Right ventricle myocardium superior (tissue), 1 donor: ENCODE results near the gene SCG3. TPM values are rescaled to one million over a fixed set of nuclear protein-coding genes. Genes with fewer than 3 reads are reported as not detected.
A peak's percentile ranks its signal among the peaks of the same experiment; 100 is the strongest.
"Not testable (repeated sequence)": the region's sequence is repeated elsewhere in the genome, so short reads cannot be mapped to it uniquely, and the experiment has no call there.

ENCODE experiments used
- ATAC-seq: fragments of 200-7000 bp; cut with Tn5 transposase; one replicate; pipeline ENCODE4 v1.9.1; 2020; ENCODE audit warnings: mild to moderate bottlenecking; ENCODE audit not compliant: poor library complexity
- DNase-seq: peaks from one replicate; pipeline ENCODE4 v3.0.0-alpha.2; 2020
- intact Hi-C: fragments of 100-400 bp; cut with DNase I; formaldehyde crosslinking; loops from one replicate; pipeline ENCODE4 v1.11.2; 2022
- long read RNA-seq: library from polyadenylated mRNA; unstranded; transcript quantifications from one replicate; pipeline ENCODE4 v2.0.0, GENCODE V29; 2021
- total RNA-seq: library from RNA; stranded (reverse); fragmentation: NEBNext Ultra II Directional; extraction: Animal tissue kit (Norgen Biotek cat#: 25700); gene quantifications from one replicate; pipeline ENCODE4 v1.2.1, GENCODE V29; 2021
- donor health status: DM: no; HTN: yes; CAD: no; lungs with severe emphysema.

The SCG3 gene
- total RNA-seq, result not detected
- long read RNA-seq, result 0 reads

DNA sequence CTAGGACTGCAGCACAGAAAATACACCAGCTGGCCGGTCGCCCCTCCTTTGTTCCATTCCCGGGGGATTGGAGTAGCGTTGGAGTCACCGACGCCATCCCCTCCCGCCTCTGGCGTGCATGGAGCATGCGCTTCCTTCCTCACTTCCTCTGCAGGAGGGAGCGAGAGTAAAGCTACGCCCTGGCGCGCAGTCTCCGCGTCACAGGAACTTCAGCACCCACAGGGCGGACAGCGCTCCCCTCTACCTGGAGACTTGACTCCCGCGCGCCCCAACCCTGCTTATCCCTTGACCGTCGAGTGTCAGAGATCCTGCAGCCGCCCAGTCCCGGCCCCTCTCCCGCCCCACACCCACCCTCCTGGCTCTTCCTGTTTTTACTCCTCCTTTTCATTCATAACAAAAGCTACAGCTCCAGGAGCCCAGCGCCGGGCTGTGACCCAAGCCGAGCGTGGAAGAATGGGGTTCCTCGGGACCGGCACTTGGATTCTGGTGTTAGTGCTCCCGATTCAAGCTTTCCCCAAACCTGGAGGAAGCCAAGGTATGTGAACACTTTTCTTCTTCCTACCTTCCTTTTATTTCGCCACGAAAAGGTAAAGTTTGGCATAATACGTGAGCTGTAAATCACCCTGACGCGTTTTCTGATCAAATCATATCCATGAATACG lies at the start of gene SCG3:
TSS of gene SCG3 (plus strand) at position 201 of the 661 bp plus-strand sequence. CDS start at position 454, 253 bp downstream.
- ATAC-seq (peak; percentile 90), DNase-seq (peak; percentile 88)
- intact Hi-C loops, result no loop called here

DNA sequence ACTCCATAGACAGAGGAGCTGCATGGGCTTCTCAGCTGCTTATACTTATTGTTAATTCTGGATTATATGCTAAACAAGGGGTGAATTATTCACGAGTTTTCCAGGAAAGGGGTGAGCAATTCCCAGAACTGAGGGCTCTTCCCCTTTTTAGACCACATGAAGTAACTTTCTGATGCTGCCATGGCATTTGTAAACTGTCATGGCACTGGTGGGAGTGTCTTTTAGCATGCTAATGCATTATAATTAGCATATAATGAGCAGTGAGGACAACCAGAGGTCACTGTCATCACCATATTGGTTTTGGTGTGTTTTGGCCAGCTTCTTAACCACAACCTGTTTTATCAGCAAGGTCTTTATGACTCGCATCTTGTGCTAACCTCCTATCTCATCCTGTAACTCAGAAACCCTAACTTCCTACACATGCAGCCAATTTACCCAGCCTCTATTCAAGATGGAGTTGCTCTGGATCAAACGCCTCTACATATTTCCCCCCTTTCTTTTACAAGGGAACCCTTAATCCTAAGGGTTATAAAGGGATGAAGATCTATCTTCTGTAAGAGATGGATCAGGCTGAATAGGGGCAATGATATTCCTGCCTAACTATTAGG lies 46.6 kb upstream of the SCG3 start:
- no peak for ATAC-seq

DNA sequence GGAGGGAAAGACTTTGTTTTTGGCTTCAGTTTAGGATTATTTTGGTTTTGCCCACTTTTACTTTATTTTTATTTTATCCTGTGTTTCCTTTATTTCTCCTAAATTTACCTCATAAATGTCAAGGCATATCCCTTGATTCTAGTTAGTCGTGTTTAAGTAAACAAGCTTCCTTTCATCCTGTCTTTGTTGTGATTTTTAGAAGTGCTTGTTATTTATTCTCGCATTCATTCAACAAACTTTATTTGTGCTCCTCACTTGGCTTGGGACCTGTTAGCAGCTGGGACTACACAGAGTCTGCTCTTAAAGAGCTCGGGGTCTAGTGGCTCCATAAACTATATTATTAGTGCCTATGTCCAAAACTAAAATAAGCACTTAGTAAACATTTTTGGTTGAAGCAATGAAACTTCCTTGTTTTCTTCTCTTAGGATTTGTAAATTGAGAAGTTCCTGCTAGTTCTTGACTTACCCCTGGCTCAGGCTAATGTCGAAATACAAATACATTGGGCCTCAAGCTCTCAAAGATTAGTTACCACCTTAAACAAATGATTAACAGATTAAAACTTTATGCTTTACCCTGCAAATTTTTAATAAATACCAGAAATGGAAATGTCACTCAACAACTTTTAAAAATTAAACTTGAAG lies 39.7 kb upstream of the SCG3 start:
- ATAC-seq, result no peak
- no peak for DNase-seq
- intact Hi-C loops, result no loop called here

More for the DNA sequence above, 46.6 kb upstream of the SCG3 start:
- intact Hi-C loops, result no loop called here
- DNase-seq, result no peak

DNA sequence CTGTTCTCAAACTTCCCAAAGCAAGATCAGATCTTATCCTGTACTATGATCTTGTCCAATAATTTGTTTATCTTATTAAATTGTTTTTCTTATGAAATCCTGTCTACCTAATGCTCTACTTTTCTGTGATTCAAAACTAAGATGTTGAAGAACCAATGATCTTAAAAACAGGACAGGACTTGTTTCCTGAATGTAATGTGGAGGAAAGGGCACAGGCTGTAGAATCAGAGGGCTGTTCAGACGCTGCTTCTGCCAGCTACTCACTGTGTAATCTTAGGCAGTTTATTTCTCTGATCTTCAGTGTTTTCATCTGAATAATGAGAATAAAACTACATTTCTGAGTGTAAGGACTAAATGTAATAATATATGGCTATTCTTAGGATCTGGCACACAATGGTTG lies 38.6 kb upstream of the SCG3 start:
- ATAC-seq (no peak), DNase-seq (no peak)
- intact Hi-C loops, result no loop called here

DNA sequence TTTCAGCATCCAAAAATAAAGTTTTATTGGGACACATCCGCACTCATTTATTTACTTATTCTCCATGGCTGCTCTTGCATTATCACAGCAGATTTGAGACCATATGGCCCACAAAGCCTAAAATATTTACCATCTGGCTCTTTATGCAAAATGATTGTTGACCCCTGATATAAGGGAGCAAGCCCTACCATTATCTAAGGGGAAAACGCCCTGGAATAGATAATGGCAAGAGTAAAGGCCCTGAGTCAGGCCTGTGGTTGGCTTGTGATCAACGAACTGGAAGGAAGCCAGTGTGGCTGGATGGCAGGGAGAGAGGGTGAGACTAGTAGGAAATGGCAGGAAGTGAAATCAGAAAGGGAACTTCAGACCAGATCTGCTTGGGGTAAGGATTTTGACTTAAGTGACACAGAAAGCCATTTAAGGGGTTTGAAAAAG lies 34.2 kb upstream of the SCG3 start:
- ATAC-seq (peak; percentile 70), DNase-seq (peak; percentile 66)
- intact Hi-C loops, result no loop called here

DNA sequence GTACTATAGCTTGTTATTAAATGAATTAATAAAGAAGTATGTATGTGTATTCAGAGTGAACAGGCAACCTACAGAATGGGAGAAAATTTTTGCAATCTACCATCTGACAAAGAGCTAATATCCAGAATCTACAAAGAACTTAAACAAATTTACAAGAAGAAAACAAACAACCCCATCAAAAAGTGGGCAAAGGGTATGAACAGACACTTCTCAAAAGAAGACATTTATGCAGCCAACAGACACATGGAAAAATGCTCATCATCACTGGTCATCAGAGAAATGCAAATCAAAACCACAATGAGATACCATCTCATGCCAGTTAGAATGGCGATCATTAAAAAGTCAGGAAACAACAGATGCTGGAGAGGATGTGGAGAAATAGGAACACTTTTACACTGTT lies 33.2 kb upstream of the SCG3 start:
- DNase-seq, ATAC-seq, intact Hi-C loops: not testable (repeated sequence)

DNA sequence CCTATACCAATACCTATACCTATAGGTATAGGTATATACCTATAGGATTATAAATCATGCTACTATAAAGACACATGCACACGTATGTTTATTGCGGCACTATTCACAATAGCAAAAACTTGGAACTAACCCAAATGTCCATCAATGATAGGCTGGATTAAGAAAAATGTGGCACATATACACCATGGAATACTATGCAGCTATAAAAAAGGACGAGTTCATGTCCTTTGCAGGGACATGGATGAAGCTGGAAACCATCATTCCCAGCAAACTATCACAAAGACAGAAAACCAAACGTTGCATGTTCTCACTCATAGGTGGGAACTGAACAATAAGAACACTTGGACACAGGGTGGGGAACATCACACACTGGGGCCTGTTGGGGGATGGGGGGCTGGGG lies 32.7 kb upstream of the SCG3 start:
- intact Hi-C loops, result not testable (repeated sequence)

DNA sequence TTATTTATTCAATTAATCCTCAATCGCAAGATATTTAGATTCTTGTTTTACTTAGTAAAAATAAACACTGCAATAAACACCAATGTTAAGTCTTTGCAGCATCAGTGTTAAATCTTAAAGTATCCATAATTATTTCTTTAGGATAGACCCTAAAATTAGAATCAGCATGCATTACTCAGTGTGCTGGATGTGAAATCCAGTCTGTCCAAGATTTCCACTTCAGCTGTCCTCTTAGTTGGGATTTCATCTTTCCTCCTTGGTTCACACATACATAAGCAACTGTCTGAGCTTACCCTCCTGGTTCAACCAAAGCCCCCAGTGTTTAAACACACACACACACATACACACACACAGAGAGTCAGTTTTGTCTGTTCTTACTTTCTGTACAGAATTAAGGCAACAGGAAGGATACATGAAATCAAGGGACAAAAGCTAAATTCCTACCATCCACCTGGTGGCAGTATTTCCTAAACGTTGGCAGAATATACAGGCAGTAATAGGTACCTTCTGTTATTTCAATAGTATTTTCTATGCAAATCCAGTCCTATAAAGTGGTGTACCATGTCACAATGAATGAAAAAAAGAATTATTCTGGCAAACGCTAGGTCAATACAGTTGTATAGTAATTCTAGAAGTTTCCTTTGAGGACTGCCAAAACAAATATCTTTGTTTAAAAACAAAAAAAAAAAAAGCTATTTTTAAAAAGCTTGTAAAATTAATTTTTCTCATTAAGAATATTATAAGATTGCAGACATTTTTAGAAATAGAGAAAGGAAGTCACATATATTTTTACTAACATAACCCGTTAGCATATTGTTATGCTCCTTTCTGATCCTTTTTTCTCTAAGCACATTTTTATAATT lies 31.4 kb upstream of the SCG3 start:
- ATAC-seq (peak; percentile 84), DNase-seq (no peak)
- intact Hi-C loops, result loop anchor here (2.0 kb wide), 1 partner anchor 127 kb away; no protein-coding TSS in a partner anchor

More for the DNA sequence above, 32.7 kb upstream of the SCG3 start:
- DNase-seq, ATAC-seq: not testable (repeated sequence)

DNA sequence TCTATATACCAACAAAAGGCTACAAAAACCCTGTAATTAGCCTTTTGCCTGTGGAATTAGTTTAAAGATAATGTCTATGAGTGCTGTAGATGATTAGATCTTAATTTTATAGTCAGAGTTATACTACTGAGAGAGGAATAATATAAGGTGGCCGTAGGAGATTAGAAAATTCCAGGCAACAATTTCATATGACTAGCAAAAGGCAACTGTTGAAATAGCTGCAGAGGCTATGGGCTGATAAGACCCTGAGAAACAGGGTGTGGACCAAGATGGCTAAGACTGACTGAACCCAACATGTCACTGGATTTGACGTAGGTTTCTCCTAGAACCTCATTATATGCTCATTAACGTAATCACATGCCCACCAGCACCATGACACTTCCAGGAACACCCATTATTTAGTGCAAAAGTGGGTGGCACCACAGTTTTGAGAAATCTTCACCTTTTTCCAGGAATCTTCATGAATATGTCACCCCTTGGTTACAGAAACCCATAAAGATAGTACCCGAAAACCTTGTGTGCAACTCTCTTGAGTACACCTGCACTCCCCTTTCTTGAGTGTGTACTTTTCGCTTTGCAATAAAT lies 29.1 kb upstream of the SCG3 start:
- ATAC-seq (no peak), DNase-seq (no peak)
- intact Hi-C loops, result no loop called here

DNA sequence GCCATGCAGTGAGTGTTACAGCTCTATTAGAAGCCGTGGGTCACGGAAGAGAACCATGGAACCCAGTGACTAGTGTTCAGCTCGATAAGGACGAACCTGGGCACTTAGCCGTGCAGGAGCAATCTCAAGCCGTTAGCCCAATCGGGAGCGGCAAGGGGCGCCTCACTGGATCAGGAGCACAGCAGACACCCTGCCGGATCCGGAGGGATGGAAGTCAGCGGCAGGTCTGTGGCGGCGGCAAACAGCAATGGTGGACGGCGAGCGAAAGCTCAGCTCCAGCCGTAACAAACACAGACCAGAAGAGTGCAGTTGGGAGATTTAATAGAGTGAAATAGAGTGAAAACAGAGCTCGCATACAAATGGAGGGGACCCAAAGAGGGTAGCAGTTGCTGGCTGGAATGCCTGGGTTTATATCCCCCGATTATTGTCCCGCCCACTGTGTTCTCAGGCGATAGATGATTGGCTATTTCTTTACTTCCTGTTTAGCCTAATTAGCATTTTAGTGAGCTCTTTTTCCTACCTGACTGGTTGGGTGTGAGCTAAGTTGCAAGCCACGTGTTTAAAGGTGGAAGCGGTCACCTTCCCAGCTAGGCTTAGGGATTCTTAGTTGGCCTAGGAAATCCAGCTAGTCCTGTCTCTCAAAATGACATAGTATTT lies 25.8 kb upstream of the SCG3 start:
- DNase-seq, ATAC-seq, intact Hi-C loops: not testable (repeated sequence)

DNA sequence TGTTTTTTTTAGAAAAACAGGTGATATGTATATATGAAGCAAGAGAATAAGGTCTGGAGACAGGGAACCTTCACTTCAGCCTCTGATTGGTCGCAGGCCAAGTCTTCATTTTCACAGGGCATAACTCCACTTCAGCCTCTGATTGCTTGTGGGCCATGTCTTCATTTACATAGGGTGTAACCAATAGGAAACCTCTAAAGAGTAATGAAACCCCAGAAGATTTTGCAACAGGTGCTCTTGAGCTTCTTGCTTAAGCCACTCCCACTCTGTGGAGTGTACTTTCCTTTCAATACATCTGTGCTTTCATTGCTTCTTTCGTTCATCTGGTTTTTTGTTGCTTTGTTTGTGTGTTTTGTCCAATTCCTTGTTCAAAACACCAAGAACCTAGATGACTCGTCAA lies 22.6 kb upstream of the SCG3 start:
- DNase-seq (no peak), ATAC-seq (no peak)
- intact Hi-C loops, result no loop called here

DNA sequence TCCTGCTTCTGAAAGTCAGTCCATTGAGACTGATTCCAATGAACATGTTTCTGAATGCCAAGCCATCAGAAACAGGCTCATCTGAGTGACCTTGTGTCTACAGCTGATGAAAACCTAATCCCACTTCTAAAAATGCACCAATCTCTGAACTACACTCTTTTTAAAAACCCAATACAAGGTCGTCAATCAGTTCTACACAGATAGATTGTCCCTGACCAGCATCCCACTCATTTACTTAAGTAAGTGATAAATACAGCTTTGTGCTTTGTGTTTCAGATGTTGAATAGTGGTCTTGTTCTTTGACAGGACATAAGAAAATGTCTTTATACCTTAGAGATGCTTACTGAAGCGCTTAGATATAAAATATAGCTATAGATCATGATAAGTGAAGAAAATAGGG lies 20.2 kb upstream of the SCG3 start:
- intact Hi-C loops, result no loop called here
- no peak for ATAC-seq

DNA sequence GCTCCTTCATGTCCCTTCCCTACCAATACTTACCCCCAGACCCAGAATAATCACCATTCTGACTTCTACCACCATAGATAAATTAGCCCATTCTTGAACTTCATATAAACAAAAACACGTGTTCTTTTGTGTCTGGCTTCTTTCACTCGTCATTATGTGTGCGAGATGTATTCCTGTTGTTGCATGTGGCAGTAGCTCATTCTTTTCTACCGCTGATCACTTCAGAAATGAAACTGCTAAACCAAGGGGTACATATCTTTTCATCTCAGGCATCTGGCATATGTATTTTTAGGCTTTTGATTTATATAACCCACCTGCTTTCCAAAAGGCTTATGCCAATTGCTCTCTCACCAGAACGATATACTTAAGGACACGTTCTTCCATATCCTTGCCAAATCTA lies 13.8 kb upstream of the SCG3 start:
- DNase-seq (no peak), ATAC-seq (no peak)
- intact Hi-C loops, result no loop called here

More for the DNA sequence above, 20.2 kb upstream of the SCG3 start:
- no peak for DNase-seq

DNA sequence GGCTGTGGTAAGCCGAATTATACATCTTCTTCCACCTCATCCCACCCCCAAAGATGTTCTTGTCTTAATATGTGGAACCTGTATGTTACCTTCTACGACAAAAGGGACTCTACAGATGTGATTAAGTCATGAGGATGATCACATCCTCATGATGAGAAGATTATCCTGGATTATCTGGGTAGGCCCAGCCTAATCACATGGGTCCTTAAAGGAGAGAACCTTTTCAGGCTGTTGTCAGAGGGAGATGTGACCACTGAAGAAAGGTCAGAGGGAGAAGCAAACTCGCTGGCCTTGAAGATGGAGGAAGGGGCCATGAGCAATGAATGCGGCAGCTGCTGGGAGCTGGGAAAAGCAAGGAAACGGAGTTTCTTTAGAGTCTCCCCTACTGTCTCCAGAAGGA lies 12.9 kb upstream of the SCG3 start:
- DNase-seq, result no peak
- intact Hi-C loops, result no loop called here
- no peak for ATAC-seq

DNA sequence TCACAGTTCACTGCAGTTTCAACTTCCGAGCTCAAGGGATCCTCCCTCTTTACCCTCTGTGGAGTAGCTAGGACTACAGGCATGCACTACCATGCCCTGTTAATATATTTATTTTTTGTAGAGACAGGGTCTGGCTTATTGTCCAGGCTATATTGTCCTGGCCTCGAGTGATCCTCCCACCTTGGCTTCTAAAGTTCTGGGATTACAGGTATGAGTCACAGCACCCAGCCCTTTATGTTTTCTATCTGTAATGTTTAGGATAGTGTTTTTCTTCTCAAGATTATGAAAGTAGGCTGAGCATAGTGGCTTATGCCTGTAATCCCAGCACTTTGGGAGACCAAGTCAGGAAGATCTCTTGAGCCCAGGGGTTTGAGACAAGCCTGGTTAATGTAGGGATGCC lies 11.9 kb upstream of the SCG3 start:
- intact Hi-C loops, result no loop called here
- DNase-seq (no peak), ATAC-seq (no peak)

DNA sequence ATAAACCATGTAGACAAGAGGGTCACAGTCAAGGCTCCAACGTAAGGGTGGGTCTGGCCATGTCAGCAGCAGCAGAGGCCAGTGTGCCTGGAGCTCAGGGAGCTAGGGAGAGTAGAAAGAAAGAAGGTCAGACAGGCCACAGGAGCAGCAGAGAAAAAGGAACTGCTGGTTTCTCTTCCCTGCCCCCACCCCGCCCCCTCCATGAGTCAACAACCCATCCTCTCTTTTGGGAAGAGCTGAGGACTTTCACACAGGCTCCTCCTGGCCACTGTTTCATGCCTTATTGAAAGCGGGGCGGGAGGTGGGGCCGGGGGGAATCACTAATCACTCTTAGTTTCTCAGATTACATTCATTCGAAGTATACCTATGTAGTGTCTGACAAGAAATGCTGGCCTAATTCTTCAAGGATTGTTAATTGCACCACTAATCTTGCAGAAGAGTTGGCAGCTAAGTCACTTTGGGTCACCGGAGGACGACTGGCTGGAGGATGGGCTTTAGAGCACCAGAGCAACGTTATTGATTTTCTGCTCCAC lies 9.1 kb upstream of the SCG3 start:
- DNase-seq, result no peak
- intact Hi-C loops, result no loop called here
- no peak for ATAC-seq

DNA sequence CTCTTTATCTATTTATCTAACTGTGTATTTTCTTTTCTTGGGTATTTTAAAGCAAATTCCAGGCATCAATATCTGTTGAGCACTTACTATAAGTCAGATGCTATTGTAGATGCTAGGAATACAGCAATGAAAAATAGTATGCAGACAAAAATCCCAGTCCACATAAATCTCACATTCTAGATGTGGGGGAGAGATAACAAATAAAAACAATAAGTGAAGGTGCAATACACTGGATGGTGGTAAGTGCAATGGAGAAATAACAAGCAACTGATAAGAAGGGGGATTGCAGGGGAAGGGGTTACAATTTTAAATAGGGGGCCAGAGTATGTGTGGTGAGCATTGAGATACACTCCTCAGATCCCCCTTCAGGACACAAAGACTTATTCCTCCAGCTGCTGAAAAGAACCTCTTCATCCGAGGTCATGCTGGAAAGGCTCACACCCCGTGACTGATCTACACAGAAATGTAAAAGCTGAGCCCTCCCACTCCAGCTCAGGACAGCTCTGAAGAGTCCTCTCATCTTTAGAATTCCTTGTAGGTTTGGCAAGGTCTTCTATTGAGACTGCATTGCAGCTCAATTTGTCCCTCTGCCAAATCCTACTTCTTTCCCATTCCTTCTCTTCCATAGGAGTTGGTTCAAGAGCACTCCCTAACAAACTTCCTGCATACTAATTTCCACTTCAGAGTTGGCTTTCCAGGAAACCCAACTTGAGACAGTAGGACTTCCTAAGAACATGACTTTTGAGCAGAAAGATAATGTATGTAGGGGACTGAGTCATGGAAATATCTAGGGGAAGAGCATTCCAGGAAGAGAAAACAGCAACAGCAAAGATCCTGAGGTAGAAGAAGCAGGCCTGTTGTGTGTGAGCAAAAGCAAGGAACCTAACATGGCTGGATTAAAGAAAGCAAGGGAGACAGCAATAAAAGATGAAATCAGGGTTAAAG lies 8.1 kb upstream of the SCG3 start:
- intact Hi-C loops, result no loop called here
- ATAC-seq, result no peak
- DNase-seq, result no peak
